OCI-LY7 (cell line): Measurements from ENCODE around the gene MARCHF4.

ENCODE experiments used
- EZH2phosphoT487 ChIP-seq: fragments of 200-600 bp; sonication (generic); IDR thresholded peaks from 2 replicates; pipeline ENCODE4 v1.6.1; 2018; ENCODE audit warnings: low read depth, borderline replicate concordance, mild to moderate bottlenecking, mixed run types, antibody characterized with exemption, low read length, moderate library complexity, mixed read lengths
- TF ChIP-seq, protein P1 (sequence below): fragments of 200-600 bp; sonication (generic); conservative IDR thresholded peaks from 2 replicates; pipeline ENCODE4 v1.5.1; 2014; ENCODE audit warnings: mild to moderate bottlenecking, antibody characterized with exemption, low read length, moderate library complexity, mixed read lengths

DNA sequence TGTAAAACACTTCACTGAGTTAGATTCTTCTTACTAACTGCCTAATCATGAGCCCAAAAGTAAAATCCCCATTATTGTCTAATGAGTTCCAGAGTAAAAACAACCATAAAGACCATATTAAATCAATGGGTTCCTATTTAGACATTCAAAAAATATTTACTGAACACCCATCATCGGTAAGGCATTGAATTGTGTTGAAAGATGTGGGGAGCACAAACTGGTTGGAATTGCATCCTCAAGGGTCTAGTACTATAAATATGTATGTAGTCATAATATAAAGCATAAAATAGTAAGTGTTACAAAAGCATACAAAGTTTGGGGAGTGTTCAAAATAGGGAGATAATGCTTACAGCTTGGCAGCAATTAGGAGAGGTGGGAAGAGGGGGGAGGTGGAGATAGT is 3.0 kb upstream of the MARCHF4 start:
- TF ChIP-seq, protein P1, sequence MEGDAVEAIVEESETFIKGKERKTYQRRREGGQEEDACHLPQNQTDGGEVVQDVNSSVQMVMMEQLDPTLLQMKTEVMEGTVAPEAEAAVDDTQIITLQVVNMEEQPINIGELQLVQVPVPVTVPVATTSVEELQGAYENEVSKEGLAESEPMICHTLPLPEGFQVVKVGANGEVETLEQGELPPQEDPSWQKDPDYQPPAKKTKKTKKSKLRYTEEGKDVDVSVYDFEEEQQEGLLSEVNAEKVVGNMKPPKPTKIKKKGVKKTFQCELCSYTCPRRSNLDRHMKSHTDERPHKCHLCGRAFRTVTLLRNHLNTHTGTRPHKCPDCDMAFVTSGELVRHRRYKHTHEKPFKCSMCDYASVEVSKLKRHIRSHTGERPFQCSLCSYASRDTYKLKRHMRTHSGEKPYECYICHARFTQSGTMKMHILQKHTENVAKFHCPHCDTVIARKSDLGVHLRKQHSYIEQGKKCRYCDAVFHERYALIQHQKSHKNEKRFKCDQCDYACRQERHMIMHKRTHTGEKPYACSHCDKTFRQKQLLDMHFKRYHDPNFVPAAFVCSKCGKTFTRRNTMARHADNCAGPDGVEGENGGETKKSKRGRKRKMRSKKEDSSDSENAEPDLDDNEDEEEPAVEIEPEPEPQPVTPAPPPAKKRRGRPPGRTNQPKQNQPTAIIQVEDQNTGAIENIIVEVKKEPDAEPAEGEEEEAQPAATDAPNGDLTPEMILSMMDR = no peak
- TF ChIP-seq EZH2phosphoT487 = no peak
